ENCODE measurements around the gene ZSWIM5. TPM values are rescaled to one million over a fixed set of nuclear protein-coding genes. Genes with fewer than 3 reads are reported as not detected.

Gene ZSWIM5
- total and polyA plus RNA-seq, 2 experiments from 2014 or later: 2.0 to 4.0 TPM

DNA sequence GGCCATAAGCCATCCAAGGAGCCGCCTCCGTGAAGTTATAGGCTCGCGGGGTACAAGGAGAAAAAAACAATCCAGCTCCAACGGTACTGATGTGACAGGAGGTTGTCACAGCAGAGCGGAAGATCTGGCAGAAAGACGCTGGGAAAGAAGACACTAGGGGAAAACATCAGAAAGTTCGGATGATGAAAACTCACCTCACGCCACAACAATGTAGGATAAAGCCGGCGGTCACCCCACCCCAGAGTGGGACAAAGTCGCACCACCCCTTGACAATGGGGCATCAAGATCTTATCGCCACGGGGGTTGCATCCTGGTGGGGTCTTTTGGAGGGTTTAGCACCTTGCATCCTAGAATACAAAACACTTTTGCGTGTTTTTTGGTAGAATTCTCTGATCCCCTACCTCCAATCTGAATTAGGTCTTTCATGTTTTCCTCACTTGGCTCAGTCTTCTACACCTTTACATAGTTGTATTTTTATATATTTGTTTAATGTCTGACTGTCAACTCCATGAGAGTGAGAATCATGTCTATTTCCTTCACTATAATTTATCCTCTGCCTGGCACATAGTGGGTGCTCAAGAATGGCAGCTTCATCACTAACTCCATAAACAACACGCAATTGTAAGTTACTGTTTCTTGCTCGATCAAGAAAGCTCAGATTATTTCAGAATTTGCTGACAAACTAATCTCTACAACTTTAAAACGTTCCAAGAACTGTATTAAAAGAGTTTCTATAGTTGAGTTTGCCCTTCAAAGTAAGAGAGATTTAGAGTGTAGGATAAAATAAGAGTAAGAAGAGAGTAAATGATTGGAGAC is 611 bp upstream of the ZSWIM5 start:
- Histone ChIP-seq H3K27ac (peak overlapping the region; percentile 86), H3K4me2 (peak overlapping the region; percentile 97), H3K36me3 (replicated peaks; ENCODE audit: insufficient read depth, low read depth) (no peaks in the 10 kb centered on the region), H2AFZ (peak overlapping the region; percentile 89), H3K27me3 (peaks cover 18% of the 10 kb centered on the region), H3K4me1 (ENCODE audit: insufficient read depth) (peaks cover 5% of the 10 kb centered on the region), H3K79me2 (peaks cover 13% of the 10 kb centered on the region), H3K9me2 (replicated peaks; ENCODE audit: insufficient read depth) (no peaks in the 10 kb centered on the region), H3K4me3 (peak overlapping the region; percentile 91), H3K9me3 (ENCODE audit: low read depth) (no peaks in the 10 kb centered on the region), H4K20me1 (ENCODE audit: insufficient read depth, poor library complexity, severe bottlenecking) (no peaks in the 10 kb centered on the region)
- WGBS (ENCODE audit: low lambda C conversion rate, missing lambda C conversion rate): 14% methylated on average over 18 of the region's 18 CpGs
- DNase-seq (ENCODE audit: low spot score): no peak
- TF ChIP-seq EZH2phosphoT487 (IDR thresholded peaks at IDR 0.05; ENCODE audit: low read depth, severe bottlenecking, unreplicated experiment) (no peak), CTCF (IDR thresholded peaks at IDR 0.05; ENCODE audit: poor library complexity) (no peak), EZH2 (IDR thresholded peaks at IDR 0.05; ENCODE audit: borderline replicate concordance) (no peak)

DNA sequence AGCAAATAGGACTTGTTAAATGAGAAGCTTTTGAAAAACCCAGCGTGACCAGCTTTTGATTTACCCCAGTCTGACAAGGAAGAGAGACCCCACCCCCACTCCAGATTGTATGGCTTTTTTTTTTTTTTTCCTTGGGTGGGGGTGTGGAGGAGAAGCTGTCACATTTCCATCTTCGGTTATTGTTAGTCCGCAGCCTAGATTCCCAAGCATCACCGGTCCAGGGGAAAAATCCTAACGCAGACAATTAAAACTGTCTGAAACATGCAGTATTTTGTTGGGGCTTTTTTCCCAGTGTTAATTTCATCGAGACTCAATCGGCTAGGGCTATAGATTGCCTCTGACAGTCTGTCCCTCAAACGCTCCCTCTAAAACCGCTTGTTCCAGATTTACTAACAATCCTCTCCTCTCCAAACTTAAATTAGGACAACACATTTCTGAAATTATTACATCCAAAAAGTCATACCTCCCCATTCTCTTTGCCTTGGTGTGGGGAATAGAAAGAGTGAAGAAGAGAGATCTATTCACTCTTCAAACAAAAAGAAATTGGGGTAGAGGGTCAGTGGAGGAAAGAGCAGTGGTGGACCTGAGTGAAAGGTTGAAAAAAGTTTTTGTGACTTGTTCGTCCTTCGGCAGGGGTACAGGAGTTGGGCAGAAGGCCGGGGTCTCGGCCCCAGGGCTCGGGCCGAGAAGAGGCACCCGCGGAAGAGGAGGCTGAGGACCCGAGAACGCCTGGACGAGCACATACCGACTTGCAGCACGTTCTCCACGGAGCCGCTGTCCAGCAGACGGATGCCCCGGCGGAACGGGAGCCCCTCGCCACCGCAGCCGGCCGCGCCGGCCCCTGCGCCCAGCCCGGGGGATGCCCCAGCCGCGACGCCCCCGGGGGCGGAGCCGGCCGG is 1.1 kb downstream of the ZSWIM5 start:
- Histone ChIP-seq H4K20me1 (ENCODE audit: insufficient read depth, poor library complexity, severe bottlenecking) (no peaks in the 10 kb centered on the region), H3K4me2 (peak overlapping the region; percentile 97), H3K27me3 (peaks cover 18% of the 10 kb centered on the region), H3K4me1 (ENCODE audit: insufficient read depth) (peaks cover 5% of the 10 kb centered on the region), H2AFZ (peak overlapping the region; percentile 62), H3K36me3 (replicated peaks; ENCODE audit: insufficient read depth, low read depth) (no peaks in the 10 kb centered on the region), H3K9me3 (ENCODE audit: low read depth) (no peaks in the 10 kb centered on the region), H3K79me2 (peaks cover 13% of the 10 kb centered on the region), H3K9me2 (replicated peaks; ENCODE audit: insufficient read depth) (no peaks in the 10 kb centered on the region), H3K4me3 (peak overlapping the region; percentile 59), H3K27ac (no peak overlapping the region)
- WGBS (ENCODE audit: low lambda C conversion rate, missing lambda C conversion rate): 2% methylated on average over 24 of the region's 43 CpGs
- no peak for TF ChIP-seq CTCF (IDR thresholded peaks at IDR 0.05; ENCODE audit: poor library complexity)
- no peak for TF ChIP-seq EZH2phosphoT487 (IDR thresholded peaks at IDR 0.05; ENCODE audit: low read depth, severe bottlenecking, unreplicated experiment)
- TF ChIP-seq EZH2 (IDR thresholded peaks at IDR 0.05; ENCODE audit: borderline replicate concordance): no peak
- peak; percentile 72 for DNase-seq (ENCODE audit: low spot score)

GRCh38 chr1:45200906-45201500 is 5.4 kb downstream of the ZSWIM5 start:
- Histone ChIP-seq H3K27me3 (peaks cover 13% of the 10 kb centered on the region), H3K79me2 (peaks cover 17% of the 10 kb centered on the region), H3K36me3 (replicated peaks; ENCODE audit: insufficient read depth, low read depth) (no peaks in the 10 kb centered on the region), H3K4me3 (no peak overlapping the region), H3K27ac (no peak overlapping the region), H3K4me2 (no peak overlapping the region), H4K20me1 (ENCODE audit: insufficient read depth, poor library complexity, severe bottlenecking) (no peaks in the 10 kb centered on the region), H3K9me2 (replicated peaks; ENCODE audit: insufficient read depth) (peaks cover 3% of the 10 kb centered on the region), H3K4me1 (ENCODE audit: insufficient read depth) (no peaks in the 10 kb centered on the region), H3K9me3 (ENCODE audit: low read depth) (no peaks in the 10 kb centered on the region), H2AFZ (no peak overlapping the region)
- 93% methylated on average over 3 of the region's 3 CpGs for WGBS (ENCODE audit: low lambda C conversion rate, missing lambda C conversion rate)
- DNase-seq (ENCODE audit: low spot score): no peak
- no peak for TF ChIP-seq CTCF (IDR thresholded peaks at IDR 0.05; ENCODE audit: poor library complexity)
- TF ChIP-seq EZH2phosphoT487 (IDR thresholded peaks at IDR 0.05; ENCODE audit: low read depth, severe bottlenecking, unreplicated experiment): no peak
- TF ChIP-seq EZH2 (IDR thresholded peaks at IDR 0.05; ENCODE audit: borderline replicate concordance): no peak

Data from hepatocyte (in vitro differentiated cells).